Stimulated activated CD4-positive, alpha-beta T cell treated with anti-CD3 and anti-CD28 coated beads, Interleukin-4, amount 100 ng/mL, for 24 hours (primary cell): Measurements from ENCODE around the gene CHFR.
"Not testable (repeated sequence)": the region's sequence is repeated elsewhere in the genome, so short reads cannot be mapped to it uniquely, and the experiment has no call there.

Experiments
- DNase-seq: peaks from one replicate; pipeline ENCODE4 v3.0.0-alpha.2; 2020

CHFR gene

DNA sequence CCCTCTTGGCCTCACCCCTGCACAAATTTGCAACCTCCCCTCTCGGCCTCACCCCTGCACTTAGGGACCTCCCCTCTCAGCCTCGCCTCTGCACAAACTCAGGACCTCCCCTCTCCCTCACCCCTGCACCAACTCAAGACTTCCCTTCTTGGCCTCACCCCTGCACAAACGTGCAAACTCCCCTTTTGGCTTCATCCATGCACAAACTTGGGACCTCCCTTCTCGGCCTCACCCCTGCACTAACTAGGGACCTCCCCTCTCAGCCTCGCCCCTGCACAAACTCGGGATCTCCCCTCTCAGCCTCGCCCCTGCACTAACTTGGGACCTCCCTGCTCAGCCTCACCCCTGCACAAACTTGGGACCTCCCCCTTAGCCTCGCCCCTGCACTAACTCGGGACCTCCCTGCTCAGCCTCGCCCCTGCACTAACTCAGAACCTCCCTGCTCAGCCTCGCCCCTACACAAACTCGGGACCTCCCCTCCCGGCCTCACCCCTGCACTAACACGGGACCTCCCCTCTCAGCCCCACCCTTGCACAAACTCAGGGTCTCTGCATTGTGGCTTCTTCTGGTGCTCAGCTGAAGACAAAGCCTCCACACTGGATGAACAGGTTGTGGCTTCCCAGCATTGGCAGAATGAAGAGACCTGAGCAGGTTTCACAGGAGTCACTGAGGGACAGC, 47.7 kb downstream of the CHFR start:
- no peak for DNase-seq

DNA sequence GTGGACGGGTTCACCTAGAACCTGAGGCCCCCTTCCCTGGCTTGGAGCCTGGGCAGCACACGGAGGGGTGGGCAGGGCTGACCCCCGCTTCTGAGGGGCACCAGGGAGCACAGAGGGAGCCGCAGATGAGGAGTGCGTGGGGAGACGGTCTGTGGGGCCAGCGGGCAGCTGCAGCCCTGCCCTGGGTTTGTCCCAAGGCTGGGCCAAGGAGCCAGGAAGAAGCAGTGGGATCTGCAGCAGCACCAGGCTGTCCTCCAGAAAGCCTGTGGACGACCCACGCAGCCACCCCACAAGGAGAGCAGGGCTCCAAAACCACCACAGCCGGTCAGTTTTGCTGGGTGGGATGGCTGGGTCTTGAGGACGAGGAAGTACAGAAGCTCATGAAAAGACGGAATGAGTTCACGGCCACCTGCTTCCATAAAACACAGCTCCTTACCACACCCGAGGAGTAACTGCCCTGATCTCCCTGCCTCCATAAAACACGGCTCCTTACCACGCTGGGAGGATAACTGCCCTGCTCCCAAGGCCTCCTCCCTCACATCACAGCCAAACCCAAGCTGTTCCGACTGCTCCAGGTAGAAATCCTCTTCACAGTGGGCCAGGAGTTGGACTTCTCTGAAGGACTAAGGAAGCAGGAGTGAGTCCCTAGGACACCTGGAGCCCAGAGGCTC, 48.9 kb downstream of the CHFR start:
- no peak for DNase-seq

GRCh38 chr12:132837693-132838409, 49.6 kb downstream of the CHFR start:
- no peak for DNase-seq

DNA sequence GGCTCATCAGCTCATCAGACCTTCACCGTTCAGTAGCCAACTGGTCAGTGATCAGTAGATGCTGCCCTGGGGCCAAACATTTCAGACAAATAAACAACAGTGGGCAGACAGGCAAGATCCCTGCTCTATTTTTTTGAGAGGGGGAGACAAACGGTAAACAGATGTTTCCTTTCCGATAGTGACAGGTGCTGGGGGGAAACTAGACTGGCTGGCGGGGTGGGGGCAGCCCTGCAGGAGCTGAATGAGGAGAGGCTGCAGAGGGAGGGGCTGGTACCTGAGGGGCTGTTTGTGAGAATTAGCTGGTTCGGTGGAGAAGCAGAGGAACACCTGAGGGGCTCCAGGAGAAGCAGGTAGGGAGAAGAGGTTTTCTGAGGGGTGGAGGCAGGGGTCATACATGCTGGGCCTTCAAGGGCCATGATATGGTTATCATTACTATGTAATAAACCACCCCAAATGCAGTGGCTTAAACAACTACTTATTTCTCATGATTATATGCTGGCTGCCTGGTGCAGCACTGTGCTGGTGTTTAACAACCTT, 50.5 kb downstream of the CHFR start:
- DNase-seq: no peak

DNA sequence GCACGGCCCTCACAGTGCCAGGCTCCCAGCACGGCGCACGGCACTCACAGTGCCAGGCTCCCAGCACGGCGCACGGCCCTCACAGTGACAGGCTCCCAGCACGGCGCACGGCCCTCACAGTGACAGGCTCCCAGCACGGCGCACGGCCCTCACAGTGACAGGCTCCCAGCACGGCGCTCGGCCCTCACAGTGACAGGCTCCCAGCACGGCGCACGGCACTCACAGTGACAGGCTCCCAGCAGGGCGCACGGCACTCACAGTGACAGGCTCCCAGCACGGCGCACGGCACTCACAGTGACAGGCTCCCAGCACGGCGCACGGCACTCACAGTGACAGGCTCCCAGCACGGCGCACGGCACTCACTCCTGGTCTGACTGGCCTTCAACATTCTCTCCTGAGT, 51.2 kb downstream of the CHFR start:
- not testable (repeated sequence) for DNase-seq

DNA sequence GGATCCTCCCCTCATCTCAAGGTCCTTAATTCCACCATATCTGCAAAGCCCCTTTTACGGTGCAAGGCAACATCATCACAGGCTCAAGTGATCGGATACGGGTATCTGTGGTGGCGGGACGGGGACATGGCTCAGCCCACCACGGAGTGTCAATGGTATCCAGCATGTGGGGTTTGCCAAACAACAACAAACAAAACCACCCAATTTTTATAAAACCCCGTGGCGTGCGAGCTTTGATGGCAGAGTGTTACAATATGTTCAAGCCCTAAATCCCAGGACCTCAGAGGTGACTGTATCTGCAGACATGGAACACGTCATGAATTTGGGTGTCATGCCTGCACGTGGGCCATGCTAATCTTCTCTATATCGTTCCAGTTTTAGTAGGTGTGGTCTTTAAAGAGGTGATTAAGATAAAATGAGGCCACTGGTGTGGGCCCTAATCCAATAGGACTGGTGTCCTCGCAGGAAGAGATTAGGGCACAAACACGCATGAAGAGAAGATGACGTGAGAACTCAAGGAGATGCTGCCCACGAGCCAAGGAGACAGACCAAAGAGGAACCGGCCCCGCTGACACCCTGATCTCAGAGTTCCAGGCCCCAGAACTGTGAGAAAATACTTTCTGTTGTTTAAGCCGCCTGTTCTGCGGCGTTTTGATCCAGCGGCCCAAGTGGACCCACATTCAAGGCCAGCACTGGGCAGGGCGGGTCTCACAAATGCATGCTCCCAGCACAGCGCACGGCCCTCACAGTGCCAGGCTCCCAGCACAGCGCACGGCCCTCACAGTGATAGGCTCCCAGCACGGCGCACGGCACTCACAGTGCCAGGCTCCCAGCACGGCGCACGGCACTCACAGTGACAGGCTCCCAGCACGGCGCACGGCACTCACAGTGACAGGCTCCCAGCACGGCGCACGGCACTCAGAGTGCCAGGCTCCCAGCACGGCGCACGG, 52.1 kb downstream of the CHFR start:
- no peak for DNase-seq

GRCh38 chr12:132834181-132834711, 53.2 kb downstream of the CHFR start:
- DNase-seq: peak; percentile 17

DNA sequence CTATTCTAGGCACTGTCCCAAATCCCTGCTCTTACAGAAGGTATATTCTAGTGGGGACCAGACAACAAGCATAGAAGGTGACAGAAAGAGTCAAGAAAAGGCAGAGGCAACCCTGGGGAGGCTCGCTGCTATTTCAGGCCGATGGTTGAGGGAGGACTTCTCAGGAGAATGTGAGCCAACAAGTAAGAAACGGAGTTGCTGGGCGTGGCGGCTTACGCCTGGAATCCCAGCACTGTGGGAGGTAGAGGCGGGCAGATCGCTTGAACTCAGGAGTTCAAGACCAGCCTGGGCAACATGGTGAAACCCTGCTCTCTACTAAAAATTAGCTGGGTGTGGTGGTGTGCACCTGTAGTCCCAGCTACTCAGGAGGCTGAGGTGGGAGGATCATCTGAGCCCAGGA, 54.1 kb downstream of the CHFR start:
- DNase-seq: no peak

- DNase-seq: no peak
Measured at GRCh38 chr12:132831771-132832170, 55.6 kb downstream of the CHFR start.

- DNase-seq: peak; percentile 95
Measured at GRCh38 chr12:132828706-132829534, 58.5 kb downstream of the CHFR start, which contains the start of gene GOLGA3. GOLGA3 (minus strand) TSS chr12:132828869; CDS start chr12:132822128, 6,741 bp downstream.

DNA sequence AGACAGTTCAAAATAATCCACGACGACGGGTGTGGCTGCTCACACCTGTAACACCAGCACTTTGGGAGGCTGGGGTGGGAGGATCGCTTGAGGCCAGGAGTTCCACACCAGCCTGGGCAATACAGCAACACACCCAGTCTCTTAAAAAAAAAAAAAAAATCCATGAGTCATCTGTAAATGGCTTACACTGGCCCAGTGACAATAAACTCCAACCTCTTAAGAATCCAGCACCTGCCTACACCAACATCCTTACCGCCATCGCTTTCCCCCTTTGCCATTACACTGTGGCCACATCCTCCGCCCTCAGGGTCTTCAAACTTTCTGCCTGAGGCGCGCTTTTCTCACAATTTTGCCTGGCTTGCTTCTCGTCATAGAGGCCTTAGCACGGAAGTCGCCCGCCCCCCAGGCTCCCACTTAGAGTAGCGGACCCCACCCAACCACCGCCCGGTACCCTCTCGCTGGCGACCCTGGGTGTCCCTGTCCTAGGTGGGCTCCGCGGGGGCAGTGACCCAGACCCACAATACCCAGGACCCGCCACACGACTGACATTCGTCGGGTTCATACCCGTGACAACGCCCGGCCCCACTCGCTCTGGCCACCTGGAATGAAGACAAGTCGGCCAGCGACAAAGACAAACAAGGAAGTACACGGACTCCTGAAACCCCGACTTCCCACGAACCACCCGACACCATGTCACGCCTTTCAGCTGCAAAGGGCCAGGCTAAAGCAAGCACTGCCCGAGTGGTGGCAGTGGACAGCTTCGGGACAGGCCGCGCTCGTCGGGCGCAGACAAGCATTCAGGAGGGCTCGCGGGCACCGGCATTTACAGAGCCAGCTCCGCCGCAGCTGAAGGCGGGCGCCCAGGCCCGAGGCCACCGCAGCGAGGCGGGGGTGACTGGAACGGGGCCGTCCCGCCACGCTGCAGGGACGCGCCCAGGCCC, 59.4 kb downstream of the CHFR start:
- DNase-seq: peak; percentile 29

DNA sequence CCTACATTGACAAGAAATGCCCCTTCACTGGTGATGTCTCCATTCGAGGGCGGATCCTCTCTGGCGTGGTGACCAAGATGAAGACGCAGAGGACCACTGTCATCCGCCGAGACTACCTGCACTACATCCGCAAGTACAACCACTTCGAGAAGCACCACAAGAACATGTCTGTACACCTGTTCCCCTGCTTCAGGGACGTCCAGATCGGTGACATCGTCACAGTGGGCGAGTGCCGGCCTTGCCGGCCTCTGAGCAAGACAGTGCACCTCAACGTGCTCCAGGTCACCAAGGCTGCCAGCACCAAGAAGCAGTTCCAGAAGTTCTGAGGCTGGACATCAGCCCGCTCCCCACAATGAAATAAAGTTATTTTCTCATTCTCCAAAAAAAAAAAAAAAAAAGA, 61.5 kb downstream of the CHFR start:
- no peak for DNase-seq

DNA sequence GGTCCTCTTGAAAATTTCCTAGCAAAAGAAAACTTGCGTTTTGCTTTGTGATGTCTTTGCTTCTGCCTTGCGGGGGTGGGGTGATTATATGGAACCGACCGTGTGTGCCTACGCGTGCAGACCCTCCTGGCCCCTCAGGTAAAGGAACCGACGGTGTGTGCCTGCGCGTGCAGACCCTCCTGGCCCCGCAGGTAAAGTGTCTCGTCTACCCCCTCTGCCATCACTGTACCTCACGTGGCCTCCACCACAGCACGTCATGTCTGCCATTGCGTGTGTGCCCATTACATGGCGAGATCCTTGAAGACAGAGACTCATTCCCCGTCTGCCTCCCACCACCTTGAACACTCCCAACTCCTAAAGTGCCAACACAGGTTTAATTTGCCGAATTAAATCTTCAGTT, 62.3 kb downstream of the CHFR start:
- DNase-seq: no peak

DNA sequence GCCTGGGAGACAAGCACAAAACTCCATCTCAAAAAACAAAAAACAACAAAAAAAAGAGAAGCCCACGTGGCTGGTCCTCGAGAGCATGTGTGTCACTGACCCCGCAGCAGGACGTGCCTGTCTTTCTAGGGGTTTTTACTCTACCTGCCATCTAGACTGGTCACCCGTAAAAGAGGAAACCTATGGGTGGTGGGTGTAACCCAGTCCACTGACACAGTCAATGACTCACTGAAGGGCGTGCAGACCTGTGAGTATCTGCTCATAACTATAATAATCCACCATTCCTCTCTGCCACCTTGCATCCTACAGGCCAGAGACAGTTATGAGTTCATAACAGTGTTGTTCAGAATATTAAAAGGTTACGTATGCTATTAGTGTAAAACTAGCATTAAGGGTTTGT, 63.4 kb downstream of the CHFR start:
- DNase-seq: no peak

DNA sequence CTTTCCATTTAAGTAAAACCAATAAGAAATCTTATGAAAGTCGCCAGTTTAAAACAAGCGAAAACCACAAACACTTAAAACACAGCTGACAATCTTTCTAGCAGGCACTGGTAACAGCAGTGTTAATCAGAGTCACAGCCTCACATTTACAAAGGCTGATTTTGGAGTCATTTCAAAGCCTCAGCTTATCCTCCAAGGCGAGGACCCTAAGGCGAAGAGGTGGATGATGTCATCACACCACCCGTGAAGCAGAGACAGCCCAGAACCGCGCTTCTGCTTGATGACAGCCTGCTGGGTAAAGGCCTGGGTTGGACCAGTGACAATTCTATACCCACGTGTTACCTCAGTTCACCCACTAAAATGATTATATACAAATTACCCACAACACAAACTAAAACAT, 68.8 kb downstream of the CHFR start:
- no peak for DNase-seq

GRCh38 chr12:132814232-132814631, 73.2 kb downstream of the CHFR start:
- no peak for DNase-seq

DNA sequence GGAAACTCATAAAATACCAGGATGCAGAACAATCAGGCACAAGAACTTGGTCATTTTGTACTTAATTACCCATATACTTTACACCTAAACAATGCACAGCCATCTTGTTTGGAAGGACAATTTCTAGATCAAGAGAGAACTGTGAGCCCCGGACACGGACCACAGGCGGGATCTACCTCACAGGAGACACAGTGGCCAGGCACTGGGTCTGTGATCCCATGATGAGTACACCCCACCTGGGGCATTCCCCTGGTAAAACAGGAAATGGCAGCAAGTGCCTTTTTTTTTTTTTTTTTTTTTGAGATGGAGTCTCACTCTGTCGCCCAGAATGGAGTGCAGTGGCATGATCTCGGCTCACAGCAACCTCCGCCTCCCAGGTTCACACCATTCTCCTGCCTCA, 74.0 kb downstream of the CHFR start:
- no peak for DNase-seq

DNA sequence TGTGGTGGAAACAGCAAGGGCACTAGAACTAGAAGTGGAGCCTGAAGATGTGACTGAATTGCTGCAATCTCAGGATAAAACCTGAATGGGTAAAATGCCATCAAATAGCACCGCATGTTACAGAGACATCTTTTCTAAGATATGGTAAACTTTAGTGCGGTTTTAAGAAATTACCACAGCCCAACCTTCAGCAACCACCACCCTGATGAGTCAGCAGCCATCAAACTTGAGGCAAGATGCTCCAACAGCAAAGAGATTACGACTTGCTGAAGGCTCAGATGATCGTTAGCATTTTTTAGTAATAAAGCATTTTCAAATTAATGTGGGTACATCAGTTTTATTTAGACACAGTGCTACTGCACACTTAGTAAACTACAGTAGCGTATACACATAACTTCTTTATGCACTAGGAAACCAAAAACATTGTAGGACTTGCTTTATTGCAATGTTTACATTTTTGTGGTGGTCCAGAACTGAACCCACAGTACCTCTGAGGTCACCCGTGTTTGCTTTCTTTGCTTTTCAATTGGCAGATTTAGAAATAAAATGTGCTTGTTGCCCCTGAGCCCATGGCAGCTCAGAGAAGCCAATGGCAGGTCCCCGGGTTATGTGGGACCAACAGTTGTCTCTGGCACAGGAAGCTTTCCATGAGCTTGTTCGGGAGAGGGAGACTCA, 74.6 kb downstream of the CHFR start:
- DNase-seq: no peak

GRCh38 chr12:132809391-132809790, 78.0 kb downstream of the CHFR start:
- peak; percentile 25 for DNase-seq
